HG03469 (cell line): ENCODE results near the gene POLR3A.

ENCODE experiments used
- ATAC-seq: cut with Tn5 transposase; IDR thresholded peaks from one replicate; pipeline ENCODE4 v1.9.1; 2021; ENCODE audit warnings: mild to moderate bottlenecking, moderate library complexity, moderate number of reproducible peaks; ENCODE audit not compliant: unreplicated experiment

Gene POLR3A

DNA sequence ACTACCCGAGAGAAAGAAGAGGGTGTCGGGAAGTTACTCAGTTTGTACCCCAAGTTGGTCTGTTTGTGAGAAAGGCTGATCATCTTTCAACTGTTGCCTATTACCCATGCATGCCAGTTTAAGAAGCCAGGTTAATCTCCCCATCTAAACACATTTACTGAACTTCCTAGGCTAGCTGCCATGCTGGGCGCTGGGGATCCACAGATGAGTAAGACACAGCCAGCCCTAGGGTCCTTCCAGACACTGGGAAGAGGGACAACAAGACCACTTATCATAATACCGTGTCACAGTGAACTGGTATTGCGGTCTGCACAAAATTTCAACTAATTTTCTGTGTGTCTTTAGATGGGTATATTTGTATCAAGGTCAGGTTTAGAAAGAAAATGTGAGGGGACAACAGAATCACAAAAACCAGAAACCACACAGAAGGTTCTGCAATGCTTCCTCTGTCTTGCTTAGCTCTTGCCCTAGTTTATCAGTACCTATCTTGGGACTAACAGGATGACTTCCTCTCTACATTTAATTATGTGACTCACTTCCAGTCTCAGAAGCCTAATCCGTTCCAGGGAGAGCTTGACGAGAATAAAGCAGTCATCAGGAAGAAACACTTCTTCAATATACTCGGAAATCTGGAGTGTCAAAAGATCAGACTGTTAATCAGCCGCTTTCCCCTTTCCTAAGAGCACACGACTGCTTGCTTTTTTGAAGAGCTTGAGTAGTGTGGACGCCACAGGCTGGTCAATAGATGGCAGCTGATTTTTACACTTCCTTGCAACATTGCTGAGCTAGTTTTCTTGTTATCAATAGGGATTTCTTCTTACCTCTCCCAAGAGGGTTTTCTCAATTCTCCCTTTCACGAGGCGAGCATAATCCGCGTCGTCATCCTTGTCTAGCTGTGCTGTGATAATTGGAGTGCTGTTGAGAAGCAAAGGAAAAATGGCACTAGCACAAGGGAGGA, 45.7 kb downstream of the POLR3A start:
- ATAC-seq: no peak

DNA sequence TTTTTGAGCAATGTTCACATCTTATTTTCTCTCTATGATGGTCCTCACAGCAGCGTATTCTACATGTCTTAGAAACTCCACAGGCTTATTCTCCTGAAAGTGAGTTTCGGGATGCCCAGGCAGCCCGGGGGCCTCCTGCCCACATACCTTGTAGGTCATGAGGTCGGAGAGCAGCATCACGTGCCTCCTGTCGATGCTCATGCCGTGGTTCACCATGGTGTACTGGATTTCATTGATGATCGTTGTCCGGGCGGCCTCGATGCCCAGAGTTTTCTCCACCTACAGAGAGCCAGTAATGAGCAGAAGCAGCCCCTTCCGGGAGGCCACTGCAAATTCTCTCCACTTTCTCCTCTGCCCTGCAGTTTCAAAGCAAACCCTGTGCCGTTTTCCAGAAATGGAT, 48.0 kb downstream of the POLR3A start:
- no peak for ATAC-seq

DNA sequence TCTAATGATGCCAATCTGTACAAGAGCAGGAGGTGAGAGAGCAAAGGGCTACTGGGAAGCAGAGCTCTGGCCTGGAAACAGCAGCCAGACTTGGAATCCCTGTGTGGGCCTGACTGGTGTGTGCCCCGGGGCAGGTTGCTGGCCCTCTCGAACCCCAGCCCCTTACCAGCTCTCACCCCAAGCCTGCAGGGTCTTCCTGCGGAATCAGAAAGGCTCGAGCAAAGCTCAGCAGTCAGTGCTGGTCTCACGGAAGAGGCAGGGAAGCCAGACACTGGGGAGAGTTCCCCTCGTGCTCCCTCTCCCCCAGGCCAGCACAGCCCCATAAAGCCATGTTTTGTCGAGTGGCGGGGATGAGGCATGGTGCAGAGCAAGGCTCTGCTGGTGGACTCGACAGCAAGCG, 50.1 kb downstream of the POLR3A start:
- ATAC-seq: no peak

DNA sequence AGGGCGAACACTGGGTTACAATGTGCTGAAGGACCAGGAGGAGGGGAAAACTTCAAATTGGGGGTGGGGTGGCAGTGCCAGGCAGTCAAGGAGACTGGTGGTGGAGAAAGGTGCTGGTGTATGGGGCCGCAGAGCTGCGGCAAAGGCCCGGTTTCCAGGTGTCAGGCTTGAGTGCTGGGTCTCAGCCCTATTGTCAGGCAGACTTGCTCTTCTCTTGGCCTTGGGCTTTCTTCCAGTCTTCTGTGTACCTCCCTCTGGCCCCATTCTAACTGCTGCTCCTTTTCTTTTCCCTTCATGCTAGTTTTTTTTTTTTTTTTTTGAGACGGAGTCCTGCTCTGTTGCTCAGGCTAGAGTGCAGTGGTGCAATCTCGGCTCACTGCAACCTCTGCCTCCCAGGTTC, 51.0 kb downstream of the POLR3A start:
- ATAC-seq: no peak

DNA sequence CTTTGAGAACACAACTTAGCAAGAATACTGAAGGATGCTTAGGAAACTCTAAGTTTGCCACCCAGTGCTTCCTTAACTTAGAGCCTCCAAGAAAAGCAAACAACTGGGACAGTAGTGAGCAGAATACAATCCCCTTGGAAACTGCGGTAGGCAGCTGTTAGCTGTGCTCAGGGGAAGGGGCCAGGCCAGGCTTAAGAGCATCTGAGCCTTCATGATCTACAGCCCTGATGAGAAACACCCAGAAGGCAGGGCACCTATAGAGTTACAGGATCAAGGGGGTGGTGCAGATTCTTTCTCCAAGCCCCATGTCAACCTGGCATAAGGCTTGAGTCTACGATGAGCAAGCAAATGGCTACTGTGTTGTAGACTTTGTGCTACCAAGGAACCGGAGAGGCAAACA, 51.4 kb downstream of the POLR3A start:
- no peak for ATAC-seq

DNA sequence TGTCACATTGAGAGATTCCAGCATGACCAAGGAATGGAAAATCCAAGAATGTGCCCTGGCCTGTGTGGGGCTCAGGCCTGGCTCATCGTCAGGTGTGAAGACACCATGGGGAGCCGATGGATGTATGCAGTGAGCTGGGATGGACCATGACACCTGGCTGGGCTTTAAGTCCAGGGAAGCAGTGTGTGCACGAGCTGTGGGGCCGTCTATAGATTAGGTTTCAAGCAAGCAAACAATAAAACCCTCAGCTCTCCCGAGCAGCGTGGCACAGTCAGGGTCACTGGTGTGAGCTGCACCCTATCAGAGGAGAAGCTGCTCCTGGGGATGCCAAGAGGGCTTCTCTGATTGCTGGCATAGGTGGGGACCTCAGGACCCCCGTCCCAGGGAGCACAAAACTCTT, 52.3 kb downstream of the POLR3A start:
- no peak for ATAC-seq

DNA sequence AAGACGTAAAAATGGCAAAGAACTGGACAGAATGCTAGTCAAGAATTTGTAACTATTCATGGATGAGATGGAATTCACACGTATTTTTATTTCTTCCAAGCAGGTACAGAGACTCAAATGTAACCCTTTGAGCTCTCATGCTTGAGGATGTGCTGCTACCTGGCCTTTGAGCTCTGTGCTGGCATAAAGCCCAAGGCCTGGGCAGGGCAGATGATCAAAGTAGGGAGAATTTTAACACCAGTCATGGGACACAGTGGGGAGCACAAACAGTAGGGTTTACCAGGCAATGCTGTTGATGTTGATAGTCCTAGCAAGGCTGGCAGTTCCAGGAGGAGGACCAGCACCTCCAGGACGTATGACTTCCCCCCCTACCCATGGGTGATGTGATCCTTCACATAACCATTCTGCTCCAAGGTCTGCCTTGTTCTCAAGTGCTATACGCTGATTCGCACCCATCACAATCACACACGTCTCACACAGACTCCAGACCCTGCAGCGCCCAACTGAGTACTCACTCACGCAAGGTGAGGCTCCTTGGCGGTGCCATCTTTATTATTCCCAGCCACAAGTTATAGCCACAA, 54.1 kb downstream of the POLR3A start:
- no peak for ATAC-seq

DNA sequence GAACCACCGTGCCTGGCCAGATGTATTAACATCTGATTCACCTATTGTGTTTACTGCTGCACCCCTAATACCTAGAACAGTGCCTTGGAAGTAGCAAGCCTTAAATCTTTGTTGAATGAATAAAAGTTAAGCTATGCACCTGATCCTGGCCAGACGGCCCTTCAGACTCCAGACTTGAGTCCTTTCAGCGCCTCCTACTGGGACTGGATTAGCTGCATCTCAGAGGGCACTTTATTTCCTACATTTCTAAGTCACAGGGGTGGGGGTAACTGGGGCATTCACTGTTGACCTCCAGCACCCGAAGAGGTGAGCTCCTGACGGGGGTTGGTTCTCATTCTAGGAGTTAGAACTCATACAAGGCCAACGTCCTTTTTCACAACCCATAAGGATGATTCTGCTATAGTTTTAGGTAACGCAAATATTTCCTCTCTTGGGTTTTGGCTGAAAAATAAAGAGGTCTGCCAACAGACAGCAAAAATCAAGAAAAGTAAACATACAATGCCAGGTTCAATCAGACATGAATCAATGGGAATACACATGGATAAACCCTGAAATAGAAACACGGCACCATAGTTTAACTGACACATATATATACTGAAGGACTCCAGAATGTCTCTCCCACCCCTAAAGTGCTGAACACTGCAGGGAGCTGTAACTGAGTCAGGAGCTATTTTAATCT, 54.8 kb downstream of the POLR3A start:
- ATAC-seq: no peak

DNA sequence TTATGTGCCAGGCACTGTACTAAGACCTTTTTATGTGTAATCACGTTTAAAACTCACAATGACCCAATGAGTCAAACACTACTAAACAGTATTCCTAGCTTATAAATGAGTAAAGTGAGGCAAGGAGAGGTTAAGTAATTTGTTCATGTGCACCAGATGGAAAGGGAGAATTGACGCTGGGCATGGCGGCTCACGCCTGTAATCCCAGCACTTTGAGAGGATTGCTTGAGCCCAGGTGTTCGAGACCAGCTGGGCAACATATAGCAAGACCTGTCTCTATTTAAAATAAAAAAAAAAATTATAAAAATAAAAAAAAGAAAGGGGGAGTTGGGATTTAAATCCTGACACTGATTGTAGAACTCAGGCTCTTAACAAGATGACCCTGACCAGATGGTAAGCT, 56.0 kb downstream of the POLR3A start:
- no peak for ATAC-seq

DNA sequence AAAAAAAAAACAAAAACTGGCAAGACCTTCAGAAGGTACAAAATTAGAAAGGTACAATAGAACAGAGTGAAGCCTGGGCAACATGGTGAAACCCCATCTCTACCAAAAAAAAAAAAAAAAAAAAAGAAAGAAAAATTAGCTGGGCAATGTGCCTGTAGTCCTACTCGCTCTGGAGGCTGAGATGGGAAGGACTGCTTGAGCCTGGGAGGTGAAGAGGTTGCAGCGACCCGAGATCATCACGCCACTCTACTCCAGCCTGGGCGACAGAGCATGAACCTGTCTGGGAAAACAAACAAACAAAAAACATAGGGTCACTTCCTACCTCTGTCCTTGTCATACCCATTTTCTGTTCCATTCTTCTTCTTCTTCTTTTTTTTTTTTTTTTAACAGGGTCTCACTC, 57.2 kb downstream of the POLR3A start:
- no peak for ATAC-seq

DNA sequence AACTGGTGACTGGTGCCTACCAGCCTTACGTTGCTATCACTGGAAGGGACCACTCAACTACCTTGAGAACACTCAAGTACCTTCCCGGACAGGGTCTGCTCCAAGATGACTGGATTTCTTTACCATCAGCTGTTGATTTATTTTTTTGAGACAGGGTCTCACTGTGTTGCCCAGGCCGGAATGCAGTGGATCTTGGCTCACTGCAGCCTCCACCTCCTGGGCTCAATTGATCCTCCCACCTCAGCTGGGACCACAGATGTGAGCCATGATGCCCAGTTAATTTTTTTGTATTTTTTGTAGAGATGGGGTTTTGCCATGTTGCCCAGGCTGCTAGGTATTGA, 57.5 kb downstream of the POLR3A start:
- ATAC-seq: no peak

DNA sequence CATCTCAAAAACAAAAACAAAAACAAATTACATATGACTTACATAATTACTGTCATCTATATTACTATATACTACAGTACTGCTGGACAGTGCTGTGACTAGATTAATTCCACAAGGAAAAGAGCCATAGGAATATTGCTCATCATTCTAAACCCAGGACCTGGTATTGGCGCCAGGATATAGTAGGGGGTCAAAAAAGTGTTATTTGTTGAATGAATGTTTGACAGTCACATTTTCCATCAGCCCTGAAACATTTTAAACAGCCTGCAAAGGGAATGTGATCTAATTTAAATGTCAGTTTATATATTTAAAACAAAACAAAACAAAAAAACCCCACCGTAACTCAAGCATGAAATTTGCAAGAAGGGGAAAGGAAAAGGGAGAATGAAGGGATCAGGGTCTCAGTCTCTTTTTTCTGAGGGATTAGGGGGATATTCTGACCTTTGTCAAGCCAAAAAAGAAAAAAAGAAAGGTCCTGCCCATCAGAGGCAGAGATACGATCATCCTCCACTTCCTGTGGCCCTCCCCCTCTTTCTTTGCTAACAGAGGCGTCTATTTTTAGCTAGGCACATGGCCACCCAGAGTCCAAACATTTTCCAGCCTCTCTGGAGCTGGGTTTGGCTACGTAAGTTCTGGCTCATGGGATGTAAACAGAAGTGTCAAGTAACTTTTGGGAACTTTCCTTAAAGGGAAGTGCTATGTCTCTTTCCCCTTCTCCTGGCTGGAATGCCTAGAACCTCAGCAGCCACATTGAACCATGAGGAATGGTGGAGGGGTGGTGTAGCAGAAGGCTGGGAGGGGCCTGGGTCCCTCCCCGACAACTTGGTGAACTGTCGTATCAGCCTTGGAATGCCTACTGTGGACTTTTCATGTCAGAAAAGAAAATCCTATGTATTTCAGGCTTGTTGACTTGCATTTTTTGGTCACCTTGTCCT, 58.2 kb downstream of the POLR3A start:
- no peak for ATAC-seq

DNA sequence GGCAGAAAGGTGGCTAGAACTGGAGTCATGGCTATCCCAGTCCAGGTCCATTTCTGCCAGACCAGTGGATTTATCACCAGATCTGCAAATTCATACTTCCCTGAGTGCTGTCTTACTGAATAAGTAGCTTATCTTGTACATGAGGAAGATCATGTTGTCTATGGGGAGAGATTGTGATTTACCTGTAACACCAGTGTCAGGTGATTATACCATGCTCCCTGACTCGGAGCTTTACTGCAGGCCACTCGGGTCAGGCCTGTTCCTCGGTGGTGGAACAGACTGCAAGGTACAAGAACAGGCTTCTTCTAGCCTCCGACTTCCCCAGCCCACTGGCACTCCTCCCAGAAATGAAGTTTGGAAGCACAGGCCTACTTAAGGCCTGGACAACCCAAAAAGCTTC, 60.2 kb downstream of the POLR3A start:
- ATAC-seq: no peak

DNA sequence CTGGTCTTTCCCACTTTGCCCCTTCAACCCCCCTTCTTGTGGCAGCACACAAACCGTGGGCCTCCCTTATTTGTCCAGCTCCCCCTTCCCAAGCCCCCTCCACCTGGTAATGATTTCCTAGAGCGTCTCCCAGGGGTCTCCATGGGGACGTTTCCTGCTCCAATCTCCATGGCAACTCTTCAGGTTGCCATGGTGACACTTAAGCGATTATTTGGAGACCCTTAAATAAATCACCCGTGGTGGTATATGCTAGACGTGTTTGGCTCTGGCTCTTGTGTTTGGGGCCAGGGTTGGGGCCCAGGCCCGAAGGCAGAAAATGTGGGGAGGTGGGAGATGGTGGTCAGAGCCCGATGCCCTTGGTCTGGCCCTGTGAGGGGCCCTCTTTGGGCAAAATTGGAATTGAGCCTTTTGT, 61.7 kb downstream of the POLR3A start:
- no peak for ATAC-seq

DNA sequence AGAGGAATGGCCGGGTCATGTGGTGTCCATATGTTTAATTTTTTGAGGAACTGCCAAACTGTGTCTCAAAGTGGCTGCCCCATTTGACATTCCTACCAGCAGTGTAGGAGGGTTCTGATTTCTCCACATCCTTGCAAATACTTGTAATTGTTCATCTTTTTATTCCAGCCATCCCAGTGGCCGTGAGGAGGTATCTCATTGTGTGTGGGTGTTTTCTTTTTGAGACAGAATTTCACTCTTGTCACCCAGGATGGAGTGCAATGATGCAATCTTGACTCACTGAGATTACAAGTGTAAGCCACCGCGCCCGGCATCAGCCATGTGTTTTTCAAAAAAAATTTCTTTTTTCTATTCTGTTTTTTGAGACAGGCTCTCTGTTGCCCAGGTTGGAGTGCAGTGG, 64.0 kb downstream of the POLR3A start:
- ATAC-seq: no peak

DNA sequence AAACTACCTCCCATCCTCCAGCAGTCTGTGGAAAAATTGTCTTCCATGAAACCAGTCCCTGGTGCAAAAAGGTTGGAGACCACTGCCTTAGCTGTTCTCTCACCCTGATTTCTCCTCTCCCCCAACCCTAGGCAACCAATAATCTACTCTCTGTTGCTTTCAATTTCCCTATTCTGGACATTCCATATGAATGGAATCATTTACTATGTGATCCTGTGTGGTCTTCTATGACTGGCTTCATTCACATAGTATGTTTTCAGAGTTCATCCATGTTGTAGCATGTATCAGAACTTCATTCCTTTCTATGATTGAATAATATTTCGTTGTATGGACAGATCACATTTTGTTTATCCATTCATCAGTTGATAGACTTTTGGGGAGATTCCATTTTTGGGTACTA, 64.5 kb downstream of the POLR3A start:
- no peak for ATAC-seq

DNA sequence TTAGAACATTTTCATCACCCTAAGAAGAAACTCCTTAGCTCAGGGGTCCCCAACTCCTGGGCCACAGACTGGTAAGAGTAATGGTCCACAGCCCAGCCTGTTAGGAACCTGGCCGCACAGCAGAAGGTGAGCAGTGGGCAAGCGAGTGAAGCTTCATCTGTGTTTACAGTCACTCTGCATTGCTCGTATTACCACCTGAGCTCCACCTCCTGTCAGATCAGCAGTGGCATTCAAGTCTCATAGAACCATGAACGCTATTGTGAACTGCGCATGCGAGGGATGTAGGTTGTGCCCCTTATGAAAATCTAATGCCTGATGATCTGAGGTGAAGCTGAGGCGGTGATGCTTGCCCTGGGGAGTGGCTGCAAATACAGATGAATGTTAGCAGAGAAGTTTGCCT, 65.4 kb downstream of the POLR3A start:
- no peak for ATAC-seq

DNA sequence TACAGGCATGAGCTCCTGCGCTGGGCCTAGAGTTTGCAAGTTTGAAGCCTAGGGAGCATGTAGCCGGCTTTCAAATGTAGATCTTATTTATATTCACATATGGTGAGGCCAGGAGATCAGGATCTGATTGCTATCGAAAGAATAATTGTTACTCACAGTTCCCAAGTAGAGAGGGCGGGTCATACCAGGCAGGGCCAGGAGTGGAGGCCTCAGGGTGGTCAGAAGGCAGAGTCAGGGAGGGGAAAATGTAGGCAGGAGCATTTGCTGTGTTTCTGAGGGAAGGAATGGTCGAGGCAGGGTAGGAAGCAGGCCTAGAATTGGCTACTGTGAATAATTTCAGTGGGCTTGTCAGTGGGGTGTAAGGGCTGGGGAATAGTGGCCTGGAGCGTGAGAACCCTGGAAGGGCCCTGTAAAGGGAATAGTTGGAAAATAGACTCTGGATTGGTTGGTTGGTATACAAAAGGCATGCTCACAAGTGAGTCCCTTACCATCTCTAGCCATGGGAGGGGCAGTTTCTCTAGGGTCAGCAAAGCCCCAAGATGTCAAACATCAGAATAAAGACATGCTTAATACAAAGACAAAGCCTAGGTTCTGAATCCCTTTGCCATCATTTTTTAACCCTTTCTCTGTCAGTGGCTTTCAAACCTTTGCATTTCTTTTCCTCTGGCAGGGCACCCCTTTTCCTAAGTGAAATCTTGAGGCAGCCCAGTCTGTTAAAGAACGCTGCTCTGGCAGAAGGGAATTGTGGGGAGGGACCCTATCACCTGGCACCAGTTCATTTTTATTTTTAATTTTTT, 66.8 kb downstream of the POLR3A start:
- no peak for ATAC-seq

DNA sequence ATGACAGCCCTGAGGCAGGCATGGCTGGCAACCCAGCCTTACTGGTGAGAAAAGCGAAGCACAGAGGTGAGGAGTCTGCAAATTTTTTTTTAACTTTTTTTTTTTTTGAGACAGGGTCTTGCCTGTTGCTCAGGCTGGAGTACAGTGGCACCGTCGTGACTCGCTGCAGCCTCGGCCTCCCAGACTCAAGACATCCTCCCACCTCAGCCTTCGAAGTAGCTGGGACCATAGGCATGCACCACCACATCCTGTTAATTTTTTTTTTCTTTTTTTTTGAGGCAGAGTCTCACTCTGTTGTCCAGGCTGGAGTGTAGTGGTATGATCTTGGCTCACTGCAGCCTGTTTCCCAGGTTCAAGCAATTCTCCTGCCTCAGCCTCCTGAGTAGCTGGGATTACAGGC, 67.6 kb downstream of the POLR3A start:
- no peak for ATAC-seq

DNA sequence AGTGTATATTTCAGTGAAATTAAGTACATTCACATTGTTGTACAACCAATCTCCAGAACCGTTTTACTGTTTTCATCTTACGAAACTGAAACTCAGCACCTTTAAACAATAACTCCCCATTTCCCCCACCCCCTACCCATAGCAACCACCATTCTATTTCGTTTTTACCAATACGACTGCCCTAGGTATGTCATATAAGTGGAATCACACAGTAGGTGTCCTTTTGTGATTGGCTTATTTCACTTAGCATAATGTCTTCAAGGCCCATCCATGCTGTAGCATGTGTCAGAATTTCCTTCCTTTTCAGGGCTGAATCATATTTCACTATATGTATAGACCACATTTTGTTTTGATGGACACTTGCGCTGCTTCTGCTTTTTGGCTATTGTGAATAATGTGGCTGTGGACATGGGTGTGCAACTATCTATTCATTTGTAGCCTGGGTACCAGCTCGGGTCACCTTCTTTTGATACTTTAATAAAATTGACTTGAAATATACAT, 68.4 kb downstream of the POLR3A start:
- no peak for ATAC-seq
